Neural cell (in vitro differentiated cells): ENCODE results near the gene EXD3. TPM values are rescaled to one million over a fixed set of nuclear protein-coding genes. Genes with fewer than 3 reads are reported as not detected.

Experiments used
- H2AFZ ChIP-seq: fragments of 200-600, 300-800 bp; sonication (generic), shearing (Covaris generic); 2 replicates; pipeline ENCODE4 v1.6.0; 2014; ENCODE audit warnings: low read depth, mild to moderate bottlenecking, antibody characterized with exemption, low read length, moderate library complexity
- H3F3A ChIP-seq: fragments of 200-600 bp; shearing (Covaris generic); 2 replicates; pipeline ENCODE4 v1.6.1; 2016; ENCODE audit warnings: mild to moderate bottlenecking, moderate library complexity, mixed read lengths, antibody characterized with exemption, low read length; ENCODE audit not compliant: insufficient read depth, poor library complexity, severe bottlenecking
- H3K27ac ChIP-seq: fragments of 200-600, 300-800 bp; sonication (generic), shearing (Covaris generic); 2 replicates; pipeline ENCODE4 v1.5.1; 2014; ENCODE audit warnings: mild to moderate bottlenecking, low read length, moderate library complexity
- H3K27me3 ChIP-seq: fragments of 300-800, 200-600 bp; sonication (generic), shearing (Covaris generic); 2 replicates; pipeline ENCODE4 v1.6.0; 2014; ENCODE audit warnings: mild to moderate bottlenecking, low read depth, low read length, moderate library complexity; ENCODE audit not compliant: insufficient read depth
- H3K36me3 ChIP-seq: fragments of 300-800, 200-600 bp; sonication (generic), shearing (Covaris generic); 2 replicates; pipeline ENCODE4 v1.5.1; 2014; ENCODE audit warnings: mild to moderate bottlenecking, antibody characterized with exemption, low read length, moderate library complexity; ENCODE audit not compliant: insufficient read depth
- H3K4me2 ChIP-seq: fragments of 300-800, 200-600 bp; sonication (generic), shearing (Covaris generic); 2 replicates; pipeline ENCODE4 v1.6.0; 2014; ENCODE audit warnings: mild to moderate bottlenecking, low read length
- H3K4me3 ChIP-seq: fragments of 300-800, 200-600 bp; sonication (generic), shearing (Covaris generic); 2 replicates; pipeline ENCODE4 v1.5.1; 2014; ENCODE audit warnings: mild to moderate bottlenecking, low read length, moderate library complexity
- H3K79me2 ChIP-seq: fragments of 200-600 bp; shearing (Covaris generic); replicated peaks from 2 replicates; pipeline ENCODE4 v1.6.0; 2014; ENCODE audit warnings: mild to moderate bottlenecking, low read length, moderate library complexity; ENCODE audit not compliant: insufficient read depth
- H3K9ac ChIP-seq: fragments of 300-800, 200-600 bp; sonication (generic), shearing (Covaris generic); 2 replicates; pipeline ENCODE4 v1.6.1; 2016; ENCODE audit warnings: mild to moderate bottlenecking, low read length, mixed read lengths
- H3K9me2 ChIP-seq: fragments of 200-600 bp; shearing (Covaris generic); 2 replicates; pipeline ENCODE4 v1.6.1; 2016; ENCODE audit warnings: mild to moderate bottlenecking, low read length, mixed read lengths; ENCODE audit not compliant: insufficient read depth
- H3K9me3 ChIP-seq: fragments of 200-600, 300-800 bp; sonication (generic), shearing (Covaris generic); 2 replicates; pipeline ENCODE4 v1.6.1; 2016; ENCODE audit warnings: mild to moderate bottlenecking, mixed run types, low read length, moderate library complexity, mixed read lengths
- H4K20me1 ChIP-seq: fragments of 200-600 bp; shearing (Covaris generic); 2 replicates; pipeline ENCODE4 v1.6.1; 2016; ENCODE audit warnings: mild to moderate bottlenecking, mixed run types; ENCODE audit not compliant: insufficient read depth
- CTCF ChIP-seq: fragments of 450-650 bp; IDR thresholded peaks from 2 replicates; pipeline ENCODE4 v1.5.1; 2014; ENCODE audit warnings: antibody characterized with exemption, mild to moderate bottlenecking, moderate library complexity; ENCODE audit not compliant: poor library complexity, severe bottlenecking
- EP300 ChIP-seq: fragments of 450-650 bp; conservative IDR thresholded peaks from 2 replicates; pipeline ENCODE4 v1.6.1; 2014; ENCODE audit warnings: antibody characterized with exemption, mild to moderate bottlenecking, moderate library complexity; ENCODE audit not compliant: poor library complexity, severe bottlenecking
- EZH2 ChIP-seq: fragments of 200-600, 300-800 bp; shearing (Covaris generic), sonication (generic); IDR thresholded peaks from 2 replicates; pipeline ENCODE4 v1.6.1; 2014; ENCODE audit warnings: antibody characterized with exemption, low read length, borderline replicate concordance, mild to moderate bottlenecking; ENCODE audit not compliant: insufficient read depth, poor library complexity, severe bottlenecking
- MXI1 ChIP-seq: fragments of 450-650 bp; conservative IDR thresholded peaks from 2 replicates; pipeline ENCODE4 v1.6.1; 2014; ENCODE audit warnings: antibody characterized with exemption, mild to moderate bottlenecking; ENCODE audit not compliant: poor library complexity, severe bottlenecking
- POLR2AphosphoS5 ChIP-seq: IDR thresholded peaks from 2 replicates; pipeline ENCODE4 v1.6.1; 2012
- RAD21 ChIP-seq: fragments of 450-650 bp; conservative IDR thresholded peaks from 2 replicates; pipeline ENCODE4 v1.6.1; 2014; ENCODE audit warnings: antibody characterized with exemption, mild to moderate bottlenecking, moderate library complexity
- REST ChIP-seq: IDR thresholded peaks from 2 replicates; pipeline ENCODE4 v1.6.1; 2012; ENCODE audit warnings: borderline replicate concordance
- SMC3 ChIP-seq: fragments of 450-650 bp; conservative IDR thresholded peaks from 2 replicates; pipeline ENCODE4 v1.6.1; 2014; ENCODE audit warnings: antibody characterized with exemption, mild to moderate bottlenecking, moderate library complexity; ENCODE audit not compliant: poor library complexity
- TAF1 ChIP-seq: IDR thresholded peaks from 2 replicates; pipeline ENCODE4 v1.6.1; 2012; ENCODE audit warnings: low read depth
- polyA plus RNA-seq: library from polyadenylated mRNA; depleted of rRNA; stranded (reverse); fragments of >200 nt; gene quantifications from 2 replicates; pipeline ENCODE4 v1.2.3, GENCODE V29; 2014

Gene EXD3
- polyA plus RNA-seq, 1 donor from 2014 or later = 32.9 TPM

GRCh38 chr9:137408651-137409405, 14.1 kb downstream of the EXD3 start:
- Histone ChIP-seq H3K9me2 (no peaks in the 10 kb centered on the region), H3K79me2 (no peaks in the 10 kb centered on the region), H3K27me3 (no peaks in the 10 kb centered on the region), H2AFZ (no peak overlapping the region), H3F3A (no peaks in the 10 kb centered on the region), H4K20me1 (no peaks in the 10 kb centered on the region), H3K36me3 (no peaks in the 10 kb centered on the region), H3K9ac (no peak overlapping the region), H3K4me3 (no peak overlapping the region), H3K9me3 (no peaks in the 10 kb centered on the region), H3K27ac (no peak overlapping the region), H3K4me2 (no peak overlapping the region)
- TF ChIP-seq EZH2 (no peak), EP300 (no peak), POLR2AphosphoS5 (no peak), SMC3 (no peak), TAF1 (no peak), CTCF (no peak), REST (no peak), MXI1 (no peak), RAD21 (no peak)

GRCh38 chr9:137407590-137408300, 15.2 kb downstream of the EXD3 start:
- TF ChIP-seq REST = no peak
- TF ChIP-seq CTCF = no peak
- no peak for TF ChIP-seq POLR2AphosphoS5
- TF ChIP-seq RAD21 = no peak
- no peak for TF ChIP-seq TAF1
- TF ChIP-seq EZH2 = no peak
- TF ChIP-seq MXI1 = no peak
- no peak for TF ChIP-seq EP300
- TF ChIP-seq SMC3 = no peak
- no peaks in the 10 kb centered on the region for H3K79me2 ChIP-seq
- no peaks in the 10 kb centered on the region for H3F3A ChIP-seq
- no peaks in the 10 kb centered on the region for H3K36me3 ChIP-seq
- H3K9ac ChIP-seq = no peak overlapping the region
- H3K9me2 ChIP-seq = no peaks in the 10 kb centered on the region
- H3K27me3 ChIP-seq = no peaks in the 10 kb centered on the region
- peak overlapping the region; percentile 58 for H3K4me3 ChIP-seq
- H3K27ac ChIP-seq = no peak overlapping the region
- H4K20me1 ChIP-seq = no peaks in the 10 kb centered on the region
- no peak overlapping the region for H3K4me2 ChIP-seq
- no peaks in the 10 kb centered on the region for H3K9me3 ChIP-seq
- no peak overlapping the region for H2AFZ ChIP-seq
